HepG2 (cell line): ENCODE measurements around the gene PUS1. TPM values are rescaled to one million over a fixed set of nuclear protein-coding genes. Genes with fewer than 3 reads are reported as not detected.
A peak's percentile ranks its signal among the peaks of the same experiment; 100 is the strongest.

Experiments used
- EP300 ChIP-seq, 3 experiments: sonication (generic) in 1 of 3; formaldehyde crosslinking in 1 of 3; IDR thresholded peaks; 2 replicates each; pipeline versions ENCODE4 v1.5.1 to v1.6.1; 2011 to 2020; ENCODE audit warnings: low read depth in 2 of 3, low read length in 2 of 3, borderline replicate concordance in 1 of 3, improper control_type of control experiment in 1 of 3, mild to moderate bottlenecking in 1 of 3, missing genetic modification reagents in 1 of 3, moderate library complexity in 1 of 3
- ISX ChIP-seq: sonication (generic); formaldehyde crosslinking; conservative IDR thresholded peaks from 2 replicates; pipeline ENCODE4 v1.5.0; 2020; ENCODE audit warnings: missing genetic modification reagents
- JDP2 ChIP-seq: sonication (generic); formaldehyde crosslinking; IDR thresholded peaks from 2 replicates; pipeline ENCODE4 v1.8.1; 2022; ENCODE audit warnings: missing genetic modification reagents, borderline replicate concordance
- KLF15 ChIP-seq: sonication (generic); formaldehyde crosslinking; IDR thresholded peaks from 2 replicates; pipeline ENCODE4 v1.8.1; 2023; ENCODE audit warnings: borderline replicate concordance, mild to moderate bottlenecking, inconsistent platforms, missing genetic modification reagents, mixed read lengths
- MAF1 ChIP-seq: sonication (generic); formaldehyde crosslinking; IDR thresholded peaks from 2 replicates; pipeline ENCODE4 v1.5.0; 2020; ENCODE audit warnings: missing genetic modification reagents, borderline replicate concordance
- NFATC3 ChIP-seq: sonication (generic); formaldehyde crosslinking; IDR thresholded peaks from 2 replicates; pipeline ENCODE4 v1.5.1; 2020; ENCODE audit warnings: mild to moderate bottlenecking, missing genetic modification reagents
- PAWR ChIP-seq: sonication (generic); formaldehyde crosslinking; IDR thresholded peaks from 2 replicates; pipeline ENCODE4 v1.4.0; 2020; ENCODE audit warnings: missing genetic modification reagents, mild to moderate bottlenecking, borderline replicate concordance
- PHF5A ChIP-seq: IDR thresholded peaks from one replicate; pipeline ENCODE4 v1.6.1; 2018; ENCODE audit warnings: low read depth, missing genetic modification reagents; ENCODE audit not compliant: unreplicated experiment
- RCOR2 ChIP-seq: IDR thresholded peaks from 2 replicates; pipeline ENCODE4 v1.6.1; 2016; ENCODE audit warnings: missing biosample characterization, missing genetic modification reagents
- SAFB2 ChIP-seq: sonication (generic); formaldehyde crosslinking; IDR thresholded peaks from 2 replicates; pipeline ENCODE4 v1.5.1; 2020; ENCODE audit warnings: missing genetic modification reagents, low read depth, mild to moderate bottlenecking, borderline replicate concordance
- SKI ChIP-seq: fragments of 450-650 bp; IDR thresholded peaks from one replicate; pipeline ENCODE4 v1.6.1; 2018; ENCODE audit warnings: mild to moderate bottlenecking; ENCODE audit not compliant: partially characterized antibody
- SNAI1 ChIP-seq: sonication (generic); formaldehyde crosslinking; IDR thresholded peaks from 2 replicates; pipeline ENCODE4 v1.5.0; 2020; ENCODE audit warnings: mild to moderate bottlenecking, missing genetic modification reagents, borderline replicate concordance
- TGIF2 ChIP-seq: IDR thresholded peaks from 2 replicates; pipeline ENCODE4 v1.6.1; 2016; ENCODE audit warnings: control low read depth, missing compliant biosample characterization
- YEATS4 ChIP-seq: sonication (generic); formaldehyde crosslinking; IDR thresholded peaks from 2 replicates; pipeline ENCODE4 v1.4.0; 2020; ENCODE audit warnings: missing genetic modification reagents, borderline replicate concordance
- ZFY ChIP-seq: sonication (generic); formaldehyde crosslinking; IDR thresholded peaks from 2 replicates; pipeline ENCODE4 v1.4.0; 2020; ENCODE audit warnings: missing genetic modification reagents
- ZIK1 ChIP-seq: sonication (generic); formaldehyde crosslinking; IDR thresholded peaks from 2 replicates; pipeline ENCODE4 v1.5.0; 2020; ENCODE audit warnings: mild to moderate bottlenecking, low read depth, missing genetic modification reagents, borderline replicate concordance
- ZMYM3 ChIP-seq: sonication (generic); formaldehyde crosslinking; IDR thresholded peaks from 2 replicates; pipeline ENCODE4 v1.5.1; 2020; ENCODE audit warnings: mild to moderate bottlenecking, missing genetic modification reagents
- ZMYM4 ChIP-seq: sonication (generic); formaldehyde crosslinking; IDR thresholded peaks from 2 replicates; pipeline ENCODE4 v1.8.1; 2023; ENCODE audit warnings: mild to moderate bottlenecking, missing genetic modification reagents
- ZNF570 ChIP-seq: sonication (generic); formaldehyde crosslinking; IDR thresholded peaks from 2 replicates; pipeline ENCODE4 v1.4.0; 2020; ENCODE audit warnings: mild to moderate bottlenecking, missing genetic modification reagents, borderline replicate concordance
- ZXDC ChIP-seq: sonication (generic); formaldehyde crosslinking; IDR thresholded peaks from 2 replicates; pipeline ENCODE4 v1.5.0; 2020; ENCODE audit warnings: mild to moderate bottlenecking, missing genetic modification reagents
- polyA plus RNA-seq, 8 experiments: library from polyadenylated mRNA; depleted of rRNA in 3 of 8; stranded (reverse) in 7 of 8; unstranded in 1 of 8; fragments of >200 nt; fragmentation: Illumina TruSeq in 4 of 8; extraction: Trizol in 4 of 8; gene quantifications; 2 replicates each; pipeline versions ENCODE4 v1.2.1 to v1.2.3, GENCODE V29; 2011 to 2016; ENCODE audit warnings: low read depth in 4 of 8, missing spikeins in 1 of 8, mixed read lengths in 1 of 8; ENCODE audit not compliant: insufficient read depth in 1 of 8
- total RNA-seq, 5 experiments: library from RNA; depleted of rRNA; stranded (reverse); fragments of >200 nt; fragmentation: Illumina TruSeq; extraction: Trizol; gene quantifications; 2 replicates each; pipeline ENCODE4 v1.2.3, GENCODE V29; 2016; ENCODE audit warnings: low read depth in 1 of 5
- TF ChIP-seq, protein P1 (sequence below): sonication (generic); formaldehyde crosslinking; IDR thresholded peaks from 2 replicates; pipeline ENCODE4 v1.4.0; 2020; ENCODE audit warnings: missing genetic modification reagents
- TF ChIP-seq, protein P2 (sequence below): IDR thresholded peaks from 2 replicates; pipeline ENCODE4 v1.6.1; 2016; ENCODE audit warnings: mild to moderate bottlenecking, missing biosample characterization, missing genetic modification reagents
- TF ChIP-seq, protein P3 (sequence below): sonication (generic); formaldehyde crosslinking; IDR thresholded peaks from 2 replicates; pipeline ENCODE4 v1.4.0; 2020; ENCODE audit warnings: missing genetic modification reagents

The PUS1 gene
- total and polyA plus RNA-seq, 2 of the 13 experiments (the other 11 are each of a cell fraction or from before 2014, with no cell fraction given) = 19.2 to 24.7 TPM

GRCh38 chr12:131928711-131929580, at the start of gene PUS1 (continued):
- TF ChIP-seq EP300 (IDR thresholded peaks at IDR 0.05; ENCODE audit: low read depth in 2 of 2, low read length in 2 of 2) (no peak), EP300 (CRISPR knock-in tag; IDR thresholded peaks at IDR 0.05; ENCODE audit: borderline replicate concordance) (no peak; the same call in 1 of the 2 replicates), KLF15 (0 out of 2 replicates have a peak, but pooled peaks have one; percentile 68), YEATS4 (CRISPR knock-in tag) (peak; percentile 95), NFATC3 (0 out of 2 replicates have a peak, but pooled peaks have one; percentile 52), JDP2 (CRISPR knock-in tag) (no peak), TGIF2 (CRISPR knock-in tag) (peak; percentile 89; the same call in 1 of the 2 replicates), ZXDC (CRISPR knock-in tag) (peak; percentile 23; the same call in 1 of the 2 replicates), PAWR (CRISPR knock-in tag) (no peak), ZMYM4 (peak; percentile 82), PHF5A (CRISPR knock-in tag) (peak; percentile 52), ZNF570 (CRISPR knock-in tag) (no peak), ZMYM3 (peak; percentile 39), ISX (CRISPR knock-in tag) (no peak), SAFB2 (CRISPR knock-in tag) (0 out of 2 replicates have a peak, but pooled peaks have one; percentile 64), SNAI1 (CRISPR knock-in tag) (peak; percentile 81; the same call in 1 of the 2 replicates), SKI (no peak), ZFY (CRISPR knock-in tag) (peak; percentile 61; the same call in 1 of the 2 replicates), MAF1 (CRISPR knock-in tag) (0 out of 2 replicates have a peak, but pooled peaks have one; percentile 58), RCOR2 (no peak), ZIK1 (peak; percentile 38; the same call in 1 of the 2 replicates)
- TF ChIP-seq, protein P1, sequence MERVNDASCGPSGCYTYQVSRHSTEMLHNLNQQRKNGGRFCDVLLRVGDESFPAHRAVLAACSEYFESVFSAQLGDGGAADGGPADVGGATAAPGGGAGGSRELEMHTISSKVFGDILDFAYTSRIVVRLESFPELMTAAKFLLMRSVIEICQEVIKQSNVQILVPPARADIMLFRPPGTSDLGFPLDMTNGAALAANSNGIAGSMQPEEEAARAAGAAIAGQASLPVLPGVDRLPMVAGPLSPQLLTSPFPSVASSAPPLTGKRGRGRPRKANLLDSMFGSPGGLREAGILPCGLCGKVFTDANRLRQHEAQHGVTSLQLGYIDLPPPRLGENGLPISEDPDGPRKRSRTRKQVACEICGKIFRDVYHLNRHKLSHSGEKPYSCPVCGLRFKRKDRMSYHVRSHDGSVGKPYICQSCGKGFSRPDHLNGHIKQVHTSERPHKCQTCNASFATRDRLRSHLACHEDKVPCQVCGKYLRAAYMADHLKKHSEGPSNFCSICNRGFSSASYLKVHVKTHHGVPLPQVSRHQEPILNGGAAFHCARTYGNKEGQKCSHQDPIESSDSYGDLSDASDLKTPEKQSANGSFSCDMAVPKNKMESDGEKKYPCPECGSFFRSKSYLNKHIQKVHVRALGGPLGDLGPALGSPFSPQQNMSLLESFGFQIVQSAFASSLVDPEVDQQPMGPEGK (CRISPR knock-in tag) = peak; percentile 65
- TF ChIP-seq, protein P2, sequence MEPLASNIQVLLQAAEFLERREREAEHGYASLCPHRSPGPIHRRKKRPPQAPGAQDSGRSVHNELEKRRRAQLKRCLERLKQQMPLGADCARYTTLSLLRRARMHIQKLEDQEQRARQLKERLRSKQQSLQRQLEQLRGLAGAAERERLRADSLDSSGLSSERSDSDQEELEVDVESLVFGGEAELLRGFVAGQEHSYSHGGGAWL = peak; percentile 95
- TF ChIP-seq, protein P3, sequence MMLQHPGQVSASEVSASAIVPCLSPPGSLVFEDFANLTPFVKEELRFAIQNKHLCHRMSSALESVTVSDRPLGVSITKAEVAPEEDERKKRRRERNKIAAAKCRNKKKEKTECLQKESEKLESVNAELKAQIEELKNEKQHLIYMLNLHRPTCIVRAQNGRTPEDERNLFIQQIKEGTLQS = peak; percentile 30; the same call in 1 of the 2 replicates
